Measurements from ENCODE around the gene LMNB1. TPM values are rescaled to one million over a fixed set of nuclear protein-coding genes. Genes with fewer than 3 reads are reported as not detected.

The LMNB1 gene
- total RNA-seq, 1 donor from 2014 or later, result 37.5 TPM

GRCh38 chr5:126857472-126858410 is 80.8 kb downstream of the LMNB1 start:
- peak; percentile 58 for DNase-seq

- DNase-seq, result no peak
Measured at GRCh38 chr5:126858441-126858840, 81.5 kb downstream of the LMNB1 start.

GRCh38 chr5:126863402-126863801 is 86.5 kb downstream of the LMNB1 start:
- no peak for DNase-seq

- DNase-seq, result no peak
Measured at GRCh38 chr5:126864042-126864688, 87.2 kb downstream of the LMNB1 start.

- DNase-seq, result no peak
Measured at GRCh38 chr5:126865299-126865698, 88.4 kb downstream of the LMNB1 start.

- no peak for DNase-seq
Measured at GRCh38 chr5:126866851-126867636, 90.1 kb downstream of the LMNB1 start.

- no peak for DNase-seq
Measured at GRCh38 chr5:126868338-126869004, 91.5 kb downstream of the LMNB1 start.

- peak; percentile 53 for DNase-seq
Measured at GRCh38 chr5:126869005-126869451, 92.1 kb downstream of the LMNB1 start.

- no peak for DNase-seq
Measured at GRCh38 chr5:126871441-126871840, 94.5 kb downstream of the LMNB1 start.

GRCh38 chr5:126872561-126873354 is 95.8 kb downstream of the LMNB1 start:
- DNase-seq, result peak; percentile 27

- no peak for DNase-seq
Measured at GRCh38 chr5:126875303-126875785, 98.4 kb downstream of the LMNB1 start.

GRCh38 chr5:126877602-126878001 is 100.7 kb downstream of the LMNB1 start:
- no peak for DNase-seq

- DNase-seq, result no peak
Measured at GRCh38 chr5:126878085-126878484, 101.1 kb downstream of the LMNB1 start.

- no peak for DNase-seq
Measured at GRCh38 chr5:126878634-126879033, 101.7 kb downstream of the LMNB1 start.

GRCh38 chr5:126881821-126882600 is 105.1 kb downstream of the LMNB1 start:
- no peak for DNase-seq

- DNase-seq, result no peak
Measured at GRCh38 chr5:126883564-126884245, 106.8 kb downstream of the LMNB1 start.

GRCh38 chr5:126884269-126884819 is 107.4 kb downstream of the LMNB1 start:
- no peak for DNase-seq
